ENCODE data around the gene PDE4D. TPM values are rescaled to one million over a fixed set of nuclear protein-coding genes. Genes with fewer than 3 reads are reported as not detected.
A peak's percentile ranks its signal among the peaks of the same experiment; 100 is the strongest.

Gene PDE4D
- total RNA-seq, 1 experiment from 2014 or later: 6.3 TPM

- Histone ChIP-seq H3K4me1 (replicated peaks) (no peaks in the 10 kb centered on the region), H3K27me3 (replicated peaks) (no peaks in the 10 kb centered on the region), H3K9me3 (replicated peaks) (no peaks in the 10 kb centered on the region), H3K36me3 (no peaks in the 10 kb centered on the region), H3K27ac (no peak overlapping the region), H3K4me3 (no peak overlapping the region)
- no peak for DNase-seq (ENCODE audit: low read depth in 1 of 2, low spot score in 2 of 2)
Measured at GRCh38 chr5:59645380-59645779, 248.1 kb downstream of the PDE4D start.

DNA sequence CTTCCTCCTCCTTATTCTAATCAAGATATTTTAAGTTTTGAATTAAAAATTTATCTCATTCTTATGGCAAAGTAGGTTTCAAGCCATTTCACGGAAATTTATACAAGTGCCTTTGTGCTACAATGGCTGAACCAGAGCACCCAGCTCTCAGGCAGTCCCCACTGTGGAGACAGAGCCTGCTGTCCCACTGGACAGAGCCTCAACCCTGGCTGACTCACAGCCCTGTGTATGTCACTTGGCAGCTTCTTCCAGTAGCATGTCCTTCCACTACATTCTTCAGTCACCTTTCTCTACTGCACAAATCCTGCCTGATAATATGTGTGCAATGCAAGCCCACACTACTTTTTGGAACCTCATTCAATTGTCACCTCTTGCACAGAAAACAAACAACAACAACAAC lies 253.1 kb downstream of the PDE4D start:
- no peak for DNase-seq (ENCODE audit: low read depth in 1 of 2, low spot score in 2 of 2)

GRCh38 chr5:59637884-59638580 lies 255.5 kb downstream of the PDE4D start:
- DNase-seq (ENCODE audit: low read depth in 1 of 2, low spot score in 2 of 2): no peak
- no peaks in the 10 kb centered on the region for H3K27me3 ChIP-seq (replicated peaks)
- no peaks in the 10 kb centered on the region for H3K9me3 ChIP-seq (replicated peaks)
- H3K36me3 ChIP-seq: no peaks in the 10 kb centered on the region
- H3K4me3 ChIP-seq: no peak overlapping the region
- no peak overlapping the region for H3K27ac ChIP-seq
- no peaks in the 10 kb centered on the region for H3K4me1 ChIP-seq (replicated peaks)

More for the DNA sequence above, 253.1 kb downstream of the PDE4D start:
- H3K27me3 ChIP-seq (replicated peaks): no peaks in the 10 kb centered on the region
- H3K4me3 ChIP-seq: no peak overlapping the region
- no peaks in the 10 kb centered on the region for H3K4me1 ChIP-seq (replicated peaks)
- no peaks in the 10 kb centered on the region for H3K36me3 ChIP-seq
- H3K9me3 ChIP-seq (replicated peaks): no peaks in the 10 kb centered on the region
- no peak overlapping the region for H3K27ac ChIP-seq

- Histone ChIP-seq H3K4me3 (no peak overlapping the region), H3K36me3 (no peaks in the 10 kb centered on the region), H3K27ac (no peak overlapping the region), H3K27me3 (replicated peaks) (no peaks in the 10 kb centered on the region), H3K4me1 (replicated peaks) (no peaks in the 10 kb centered on the region), H3K9me3 (replicated peaks) (no peaks in the 10 kb centered on the region)
- no peak for DNase-seq (ENCODE audit: low read depth in 1 of 2, low spot score in 2 of 2)
Measured at GRCh38 chr5:59629561-59629960, 264.0 kb downstream of the PDE4D start.

DNA sequence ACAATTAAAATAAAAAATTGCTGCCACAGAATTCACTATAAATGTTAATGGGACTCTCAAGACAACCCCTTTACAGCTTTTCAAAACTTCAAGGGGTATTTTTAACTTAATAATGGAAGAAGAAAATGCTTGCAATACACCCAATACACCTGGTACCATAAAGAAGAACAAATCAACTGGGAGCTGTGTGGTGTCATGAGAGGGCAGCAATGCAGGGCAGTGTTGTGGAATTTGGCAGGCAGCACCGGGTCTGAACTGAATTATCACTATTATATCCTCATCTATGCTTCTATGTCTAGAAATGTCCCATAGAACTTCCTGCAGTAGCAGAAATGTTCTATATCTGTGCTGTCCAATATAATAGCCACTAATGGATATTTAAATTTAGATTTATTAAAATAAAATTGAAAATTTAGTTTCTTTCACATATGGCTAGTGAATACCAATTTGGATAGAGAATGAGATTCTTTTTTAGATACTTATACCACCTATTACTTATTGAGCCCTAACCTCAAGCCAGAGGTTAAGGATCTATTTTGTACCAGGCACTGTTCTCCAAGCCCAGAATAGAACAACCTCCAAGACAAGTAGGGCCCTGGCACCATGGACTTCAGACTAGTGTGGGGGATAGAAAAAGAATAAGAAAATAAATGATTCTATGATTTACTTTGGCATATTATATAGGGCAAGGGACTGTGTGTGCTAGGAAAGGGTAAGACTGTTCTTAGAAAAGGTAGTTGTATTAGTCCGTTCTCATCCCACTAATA lies 265.3 kb downstream of the PDE4D start:
- Histone ChIP-seq H3K4me1 (replicated peaks) (no peaks in the 10 kb centered on the region), H3K27me3 (replicated peaks) (no peaks in the 10 kb centered on the region), H3K36me3 (no peaks in the 10 kb centered on the region), H3K9me3 (replicated peaks) (no peaks in the 10 kb centered on the region), H3K27ac (no peak overlapping the region), H3K4me3 (no peak overlapping the region)
- DNase-seq (ENCODE audit: low read depth in 1 of 2, low spot score in 2 of 2): no peak

GRCh38 chr5:59624898-59625297 lies 268.6 kb downstream of the PDE4D start:
- no peaks in the 10 kb centered on the region for H3K9me3 ChIP-seq (replicated peaks)
- no peaks in the 10 kb centered on the region for H3K36me3 ChIP-seq
- no peak overlapping the region for H3K4me3 ChIP-seq
- DNase-seq (ENCODE audit: low read depth in 1 of 2, low spot score in 2 of 2): no peak
- no peak overlapping the region for H3K27ac ChIP-seq
- H3K4me1 ChIP-seq (replicated peaks): no peaks in the 10 kb centered on the region
- H3K27me3 ChIP-seq (replicated peaks): no peaks in the 10 kb centered on the region

DNA sequence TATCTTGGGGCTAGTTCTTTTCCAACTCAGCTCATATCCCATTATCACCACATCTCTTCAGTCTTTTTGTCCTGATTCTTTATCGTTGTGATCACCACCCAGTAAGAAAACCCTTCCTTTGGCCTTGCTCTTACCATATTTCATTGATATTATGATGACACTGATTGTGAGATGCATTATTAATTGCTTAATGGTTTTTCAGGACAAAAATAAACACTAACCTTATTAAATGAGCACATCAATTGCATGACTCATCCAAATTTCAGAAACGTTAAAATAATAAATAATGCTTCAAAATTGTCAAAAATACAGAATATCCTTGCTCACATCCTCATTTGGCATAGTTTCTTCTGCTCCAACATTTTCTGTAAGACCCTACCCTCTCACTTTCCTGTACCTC lies 270.7 kb downstream of the PDE4D start:
- DNase-seq (ENCODE audit: low read depth in 1 of 2, low spot score in 2 of 2): no peak
- no peaks in the 10 kb centered on the region for H3K9me3 ChIP-seq (replicated peaks)
- H3K27me3 ChIP-seq (replicated peaks): no peaks in the 10 kb centered on the region
- H3K27ac ChIP-seq: no peak overlapping the region
- H3K36me3 ChIP-seq: no peaks in the 10 kb centered on the region
- no peaks in the 10 kb centered on the region for H3K4me1 ChIP-seq (replicated peaks)
- no peak overlapping the region for H3K4me3 ChIP-seq

GRCh38 chr5:59621477-59621876 lies 272.0 kb downstream of the PDE4D start:
- no peak overlapping the region for H3K27ac ChIP-seq

DNA sequence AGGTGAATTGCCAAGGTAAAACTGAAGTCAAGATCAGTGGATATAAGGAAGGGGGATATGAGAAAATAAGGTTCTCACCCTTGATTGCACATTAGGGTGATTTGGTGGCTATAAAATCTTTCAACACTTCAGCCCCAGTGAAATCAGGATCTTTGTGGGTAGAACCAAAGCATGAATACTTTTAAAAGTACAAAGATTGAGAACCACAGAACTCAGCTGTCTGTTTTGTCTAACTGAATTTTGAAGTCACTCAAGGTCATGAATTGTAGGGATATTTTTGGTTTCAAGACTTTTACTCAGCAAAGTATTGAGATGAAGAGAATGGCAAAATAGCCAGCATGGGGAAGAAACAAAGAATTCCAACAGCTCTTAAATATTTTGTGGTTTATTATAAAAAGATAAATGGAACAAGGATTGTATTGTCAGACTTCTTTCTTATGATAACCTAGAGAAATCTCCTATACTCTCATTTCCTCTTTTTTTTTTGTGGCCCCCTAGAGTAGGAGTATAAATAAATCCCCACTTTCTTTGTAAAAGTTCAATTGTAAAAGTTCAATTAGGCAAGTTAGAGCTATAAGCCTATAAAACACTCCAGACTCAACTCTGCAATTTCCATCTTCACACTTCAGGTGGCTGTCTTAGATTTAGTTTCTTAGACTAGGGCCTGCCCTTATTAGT lies 272.9 kb downstream of the PDE4D start:
- H3K27ac ChIP-seq: no peak overlapping the region
- DNase-seq (ENCODE audit: low read depth in 1 of 2, low spot score in 2 of 2): no peak
- H3K9me3 ChIP-seq (replicated peaks): no peaks in the 10 kb centered on the region
- H3K4me3 ChIP-seq: no peak overlapping the region
- no peaks in the 10 kb centered on the region for H3K27me3 ChIP-seq (replicated peaks)
- no peaks in the 10 kb centered on the region for H3K36me3 ChIP-seq
- no peaks in the 10 kb centered on the region for H3K4me1 ChIP-seq (replicated peaks)

More at GRCh38 chr5:59621477-59621876, 272.0 kb downstream of the PDE4D start:
- DNase-seq (ENCODE audit: low read depth in 1 of 2, low spot score in 2 of 2): no peak
- no peaks in the 10 kb centered on the region for H3K27me3 ChIP-seq (replicated peaks)
- H3K4me1 ChIP-seq (replicated peaks): no peaks in the 10 kb centered on the region
- no peak overlapping the region for H3K4me3 ChIP-seq
- H3K36me3 ChIP-seq: no peaks in the 10 kb centered on the region
- H3K9me3 ChIP-seq (replicated peaks): no peaks in the 10 kb centered on the region

- H3K4me3 ChIP-seq: no peak overlapping the region
- H3K27ac ChIP-seq: no peak overlapping the region
- no peaks in the 10 kb centered on the region for H3K4me1 ChIP-seq (replicated peaks)
- H3K9me3 ChIP-seq (replicated peaks): no peaks in the 10 kb centered on the region
- no peak for DNase-seq (ENCODE audit: low read depth in 1 of 2, low spot score in 2 of 2)
- no peaks in the 10 kb centered on the region for H3K36me3 ChIP-seq
- no peaks in the 10 kb centered on the region for H3K27me3 ChIP-seq (replicated peaks)
Measured at GRCh38 chr5:59618644-59619043, 274.9 kb downstream of the PDE4D start.

- no peaks in the 10 kb centered on the region for H3K27me3 ChIP-seq (replicated peaks)
- no peaks in the 10 kb centered on the region for H3K9me3 ChIP-seq (replicated peaks)
- DNase-seq (ENCODE audit: low read depth in 1 of 2, low spot score in 2 of 2): no peak
- no peaks in the 10 kb centered on the region for H3K4me1 ChIP-seq (replicated peaks)
- no peak overlapping the region for H3K27ac ChIP-seq
- H3K36me3 ChIP-seq: no peaks in the 10 kb centered on the region
- no peak overlapping the region for H3K4me3 ChIP-seq
Measured at GRCh38 chr5:59617186-59617771, 276.2 kb downstream of the PDE4D start.

- Histone ChIP-seq H3K27ac (no peak overlapping the region), H3K9me3 (replicated peaks) (no peaks in the 10 kb centered on the region), H3K36me3 (no peaks in the 10 kb centered on the region), H3K4me1 (replicated peaks) (no peaks in the 10 kb centered on the region), H3K4me3 (no peak overlapping the region), H3K27me3 (replicated peaks) (no peaks in the 10 kb centered on the region)
- DNase-seq (ENCODE audit: low read depth in 1 of 2, low spot score in 2 of 2): no peak
Measured at GRCh38 chr5:59616413-59616812, 277.1 kb downstream of the PDE4D start.

GRCh38 chr5:59615272-59615671 lies 278.3 kb downstream of the PDE4D start:
- Histone ChIP-seq H3K4me3 (no peak overlapping the region), H3K36me3 (no peaks in the 10 kb centered on the region), H3K27ac (no peak overlapping the region), H3K4me1 (replicated peaks) (no peaks in the 10 kb centered on the region), H3K27me3 (replicated peaks) (no peaks in the 10 kb centered on the region), H3K9me3 (replicated peaks) (no peaks in the 10 kb centered on the region)
- DNase-seq (ENCODE audit: low read depth in 1 of 2, low spot score in 2 of 2): peak in 1 of 2 experiments; percentile 4

All from SJSA1 (cell line).